ENCODE results near the gene TXNL1.

The TXNL1 gene
- long read RNA-seq, full-length matches to known transcripts, result 1,284 of 1,364 reads
- long read RNA-seq, partial matches to known transcripts, result 35 of 1,364 reads
- long read RNA-seq, other reads (novel, unspliced or antisense), result 45 of 1,364 reads

DNA sequence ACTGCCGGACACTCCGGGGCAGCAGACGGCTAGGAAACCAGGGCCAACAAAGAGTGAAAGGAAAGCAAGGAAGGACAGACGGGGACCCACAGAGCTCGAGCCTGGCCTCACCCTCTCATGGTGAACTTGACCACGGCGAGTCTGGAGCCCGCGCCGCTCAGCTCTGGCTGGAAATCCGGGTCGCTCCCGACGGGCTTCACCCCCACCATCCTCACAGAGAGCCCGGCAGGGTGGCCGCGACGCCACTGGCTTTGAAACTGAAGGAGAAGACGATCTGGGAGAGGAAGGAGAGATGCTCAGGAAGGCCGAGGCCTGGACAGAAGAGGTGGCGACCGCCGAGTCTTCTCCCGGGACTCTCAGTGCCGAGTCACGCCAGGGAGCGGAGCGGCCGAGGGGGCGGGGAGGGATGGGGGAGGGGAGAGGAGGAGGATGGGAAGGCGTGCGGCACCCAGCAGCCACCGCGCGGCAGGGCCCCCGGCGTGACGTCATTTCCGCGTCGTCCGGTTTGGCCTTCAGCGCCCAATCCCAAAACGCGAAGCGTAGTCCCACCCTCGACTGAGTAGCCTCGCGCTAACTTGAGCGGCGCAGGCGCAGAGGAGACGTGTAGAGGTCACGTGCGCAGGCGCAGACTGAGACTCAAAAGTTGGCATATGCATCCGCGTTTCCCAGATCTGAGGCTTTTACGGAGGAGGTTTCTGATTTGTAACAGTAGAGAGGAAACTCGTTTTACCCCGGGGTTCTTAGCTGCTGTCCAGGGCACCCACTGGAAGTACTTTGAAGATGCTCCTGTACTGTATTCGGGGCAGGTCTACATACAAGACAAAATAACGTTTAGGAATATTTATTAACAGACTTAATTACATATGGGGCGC lies at the start of gene TXNL1:
Gene TXNL1, minus strand, starts transcription at position 361 of the 872 bp plus-strand sequence. Its CDS starts 152 bp downstream, at position 209.
- H3K27me3 ChIP-seq (ENCODE audit: insufficient read depth, poor library complexity, severe bottlenecking), result no peaks in the 10 kb centered on the region
- DNase-seq (ENCODE audit: low read depth in 1 of 2, low spot score in 1 of 2), result peak; percentile 100
- peak within 1 kb of the TSS; percentile 88 for H3K4me3 ChIP-seq (replicated peaks; ENCODE audit: insufficient read depth, low read length)
- peak within 1 kb of the TSS; percentile 92 for H3K27ac ChIP-seq (replicated peaks)
- TF ChIP-seq GABPA (IDR thresholded peaks at IDR 0.05; ENCODE audit: low read depth) (peak; percentile 66), SPI1 (IDR thresholded peaks at IDR 0.05; ENCODE audit: borderline replicate concordance, low read depth) (no peak), POLR2AphosphoS5 (IDR thresholded peaks at IDR 0.05; ENCODE audit: low read depth) (peak; percentile 82)

- no peak overlapping the region for H3K27ac ChIP-seq (replicated peaks)
- DNase-seq (ENCODE audit: low read depth in 1 of 2, low spot score in 1 of 2), result no peak
- H3K4me3 ChIP-seq (replicated peaks; ENCODE audit: insufficient read depth, low read length), result no peak overlapping the region
- no peaks in the 10 kb centered on the region for H3K27me3 ChIP-seq (ENCODE audit: insufficient read depth, poor library complexity, severe bottlenecking)
- TF ChIP-seq POLR2AphosphoS5 (IDR thresholded peaks at IDR 0.05; ENCODE audit: low read depth) (no peak), GABPA (IDR thresholded peaks at IDR 0.05; ENCODE audit: low read depth) (no peak), SPI1 (IDR thresholded peaks at IDR 0.05; ENCODE audit: borderline replicate concordance, low read depth) (no peak)
- TF ChIP-seq, protein P1, sequence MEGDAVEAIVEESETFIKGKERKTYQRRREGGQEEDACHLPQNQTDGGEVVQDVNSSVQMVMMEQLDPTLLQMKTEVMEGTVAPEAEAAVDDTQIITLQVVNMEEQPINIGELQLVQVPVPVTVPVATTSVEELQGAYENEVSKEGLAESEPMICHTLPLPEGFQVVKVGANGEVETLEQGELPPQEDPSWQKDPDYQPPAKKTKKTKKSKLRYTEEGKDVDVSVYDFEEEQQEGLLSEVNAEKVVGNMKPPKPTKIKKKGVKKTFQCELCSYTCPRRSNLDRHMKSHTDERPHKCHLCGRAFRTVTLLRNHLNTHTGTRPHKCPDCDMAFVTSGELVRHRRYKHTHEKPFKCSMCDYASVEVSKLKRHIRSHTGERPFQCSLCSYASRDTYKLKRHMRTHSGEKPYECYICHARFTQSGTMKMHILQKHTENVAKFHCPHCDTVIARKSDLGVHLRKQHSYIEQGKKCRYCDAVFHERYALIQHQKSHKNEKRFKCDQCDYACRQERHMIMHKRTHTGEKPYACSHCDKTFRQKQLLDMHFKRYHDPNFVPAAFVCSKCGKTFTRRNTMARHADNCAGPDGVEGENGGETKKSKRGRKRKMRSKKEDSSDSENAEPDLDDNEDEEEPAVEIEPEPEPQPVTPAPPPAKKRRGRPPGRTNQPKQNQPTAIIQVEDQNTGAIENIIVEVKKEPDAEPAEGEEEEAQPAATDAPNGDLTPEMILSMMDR (IDR thresholded peaks at IDR 0.05; ENCODE audit: insufficient read depth, low read length), result no peak
- TF ChIP-seq, protein P2, sequence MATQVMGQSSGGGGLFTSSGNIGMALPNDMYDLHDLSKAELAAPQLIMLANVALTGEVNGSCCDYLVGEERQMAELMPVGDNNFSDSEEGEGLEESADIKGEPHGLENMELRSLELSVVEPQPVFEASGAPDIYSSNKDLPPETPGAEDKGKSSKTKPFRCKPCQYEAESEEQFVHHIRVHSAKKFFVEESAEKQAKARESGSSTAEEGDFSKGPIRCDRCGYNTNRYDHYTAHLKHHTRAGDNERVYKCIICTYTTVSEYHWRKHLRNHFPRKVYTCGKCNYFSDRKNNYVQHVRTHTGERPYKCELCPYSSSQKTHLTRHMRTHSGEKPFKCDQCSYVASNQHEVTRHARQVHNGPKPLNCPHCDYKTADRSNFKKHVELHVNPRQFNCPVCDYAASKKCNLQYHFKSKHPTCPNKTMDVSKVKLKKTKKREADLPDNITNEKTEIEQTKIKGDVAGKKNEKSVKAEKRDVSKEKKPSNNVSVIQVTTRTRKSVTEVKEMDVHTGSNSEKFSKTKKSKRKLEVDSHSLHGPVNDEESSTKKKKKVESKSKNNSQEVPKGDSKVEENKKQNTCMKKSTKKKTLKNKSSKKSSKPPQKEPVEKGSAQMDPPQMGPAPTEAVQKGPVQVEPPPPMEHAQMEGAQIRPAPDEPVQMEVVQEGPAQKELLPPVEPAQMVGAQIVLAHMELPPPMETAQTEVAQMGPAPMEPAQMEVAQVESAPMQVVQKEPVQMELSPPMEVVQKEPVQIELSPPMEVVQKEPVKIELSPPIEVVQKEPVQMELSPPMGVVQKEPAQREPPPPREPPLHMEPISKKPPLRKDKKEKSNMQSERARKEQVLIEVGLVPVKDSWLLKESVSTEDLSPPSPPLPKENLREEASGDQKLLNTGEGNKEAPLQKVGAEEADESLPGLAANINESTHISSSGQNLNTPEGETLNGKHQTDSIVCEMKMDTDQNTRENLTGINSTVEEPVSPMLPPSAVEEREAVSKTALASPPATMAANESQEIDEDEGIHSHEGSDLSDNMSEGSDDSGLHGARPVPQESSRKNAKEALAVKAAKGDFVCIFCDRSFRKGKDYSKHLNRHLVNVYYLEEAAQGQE (IDR thresholded peaks at IDR 0.05; ENCODE audit: insufficient replicate concordance, low read depth), result no peak
Observed at GRCh38 chr18:56684277-56684676, 45.9 kb upstream of the TXNL1 start.

- TF ChIP-seq, protein P1 (IDR thresholded peaks at IDR 0.05; ENCODE audit: insufficient read depth, low read length), result no peak
- Histone ChIP-seq H3K27me3 (ENCODE audit: insufficient read depth, poor library complexity, severe bottlenecking) (no peaks in the 10 kb centered on the region), H3K27ac (replicated peaks) (no peak overlapping the region), H3K4me3 (replicated peaks; ENCODE audit: insufficient read depth, low read length) (no peak overlapping the region)
- DNase-seq (ENCODE audit: low read depth in 1 of 2, low spot score in 1 of 2), result no peak
Observed at GRCh38 chr18:56678836-56679565, 40.6 kb upstream of the TXNL1 start.

DNA sequence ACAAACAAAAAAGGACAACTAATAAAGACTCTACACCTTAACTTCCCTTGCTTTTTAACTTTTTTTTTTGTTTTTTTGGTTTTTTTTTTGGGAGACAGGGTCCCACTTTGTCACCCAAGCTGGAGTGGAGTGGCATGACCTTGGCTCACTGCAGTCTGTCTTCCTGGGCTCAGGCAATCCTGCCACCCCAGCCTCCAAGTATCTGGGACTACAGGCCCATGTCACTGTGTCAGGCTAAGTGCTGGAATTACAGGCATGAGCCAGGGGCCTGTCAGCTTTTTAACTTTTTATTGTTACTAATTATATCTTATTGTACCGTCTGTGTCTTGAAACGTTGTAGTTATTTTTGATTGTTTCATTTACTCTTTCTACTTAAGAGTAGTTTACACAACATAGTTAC lies 38.2 kb upstream of the TXNL1 start:
- Histone ChIP-seq H3K4me3 (replicated peaks; ENCODE audit: insufficient read depth, low read length) (no peak overlapping the region), H3K27me3 (ENCODE audit: insufficient read depth, poor library complexity, severe bottlenecking) (no peaks in the 10 kb centered on the region), H3K27ac (replicated peaks) (no peak overlapping the region)
- TF ChIP-seq SPI1 (IDR thresholded peaks at IDR 0.05; ENCODE audit: borderline replicate concordance, low read depth), result no peak
- TF ChIP-seq, protein P1 (IDR thresholded peaks at IDR 0.05; ENCODE audit: insufficient read depth, low read length), result no peak
- TF ChIP-seq GABPA (IDR thresholded peaks at IDR 0.05; ENCODE audit: low read depth), result no peak
- TF ChIP-seq POLR2AphosphoS5 (IDR thresholded peaks at IDR 0.05; ENCODE audit: low read depth), result no peak
- TF ChIP-seq, protein P2 (IDR thresholded peaks at IDR 0.05; ENCODE audit: insufficient replicate concordance, low read depth), result no peak
- no peak for DNase-seq (ENCODE audit: low read depth in 1 of 2, low spot score in 1 of 2)

Measured in HL-60 (cell line).